Lower leg skin (tissue), 4 donors: Measurements from ENCODE around the gene TSN. TPM values are rescaled to one million over a fixed set of nuclear protein-coding genes. Genes with fewer than 3 reads are reported as not detected.
A peak's percentile ranks its signal among the peaks of the same experiment; 100 is the strongest.
"Not testable (repeated sequence)": the region's sequence is repeated elsewhere in the genome, so short reads cannot be mapped to it uniquely, and the experiment has no call there.

Experiments used
- DNase-seq, 2 donors: peaks; one replicate each; pipeline ENCODE4 v3.0.0-alpha.2; 2019; ENCODE audit warnings: low spot score in 2 of 2
- H3K4me3 ChIP-seq: fragments of 200-600 bp; sonication (generic); 2 replicates; pipeline ENCODE4 v1.5.1; 2017; ENCODE audit warnings: mild to moderate bottlenecking, low read depth; ENCODE audit not compliant: poor library complexity, severe bottlenecking
- CTCF ChIP-seq, 3 donors: fragments of 450-650 bp; IDR thresholded peaks; one replicate each; pipeline ENCODE4 v1.5.1; 2016; ENCODE audit warnings: antibody characterized with exemption in 3 of 3, mild to moderate bottlenecking in 3 of 3, moderate library complexity in 2 of 3
- POLR2A ChIP-seq, 2 donors: fragments of 450-650 bp; IDR thresholded peaks; one replicate each; pipeline ENCODE4 v1.6.1; 2016 to 2017; ENCODE audit warnings: antibody characterized with exemption in 2 of 2, mild to moderate bottlenecking in 1 of 2, moderate library complexity in 1 of 2
- WGBS, 2 donors: methylation state at CpG; one replicate each; pipeline ENCODE4 v1.1.5; 2018; 5-methylcytosine and 5-hydroxymethylcytosine counted together
- intact Hi-C: fragments of 100-400 bp; cut with DNase I; formaldehyde crosslinking; loops from one replicate; pipeline ENCODE4 v1.15.0; 2023; ENCODE audit warnings: low total_unique reads
- total RNA-seq, 4 donors: library from RNA; depleted of rRNA; stranded (reverse); fragments of >200 nt; gene quantifications; one replicate each; pipeline ENCODE4 v1.1.0, GENCODE V29; 2016

Gene TSN
- total RNA-seq, 4 donors from 2014 or later, result 30.7 to 52.4 (median 35.4) TPM

DNA sequence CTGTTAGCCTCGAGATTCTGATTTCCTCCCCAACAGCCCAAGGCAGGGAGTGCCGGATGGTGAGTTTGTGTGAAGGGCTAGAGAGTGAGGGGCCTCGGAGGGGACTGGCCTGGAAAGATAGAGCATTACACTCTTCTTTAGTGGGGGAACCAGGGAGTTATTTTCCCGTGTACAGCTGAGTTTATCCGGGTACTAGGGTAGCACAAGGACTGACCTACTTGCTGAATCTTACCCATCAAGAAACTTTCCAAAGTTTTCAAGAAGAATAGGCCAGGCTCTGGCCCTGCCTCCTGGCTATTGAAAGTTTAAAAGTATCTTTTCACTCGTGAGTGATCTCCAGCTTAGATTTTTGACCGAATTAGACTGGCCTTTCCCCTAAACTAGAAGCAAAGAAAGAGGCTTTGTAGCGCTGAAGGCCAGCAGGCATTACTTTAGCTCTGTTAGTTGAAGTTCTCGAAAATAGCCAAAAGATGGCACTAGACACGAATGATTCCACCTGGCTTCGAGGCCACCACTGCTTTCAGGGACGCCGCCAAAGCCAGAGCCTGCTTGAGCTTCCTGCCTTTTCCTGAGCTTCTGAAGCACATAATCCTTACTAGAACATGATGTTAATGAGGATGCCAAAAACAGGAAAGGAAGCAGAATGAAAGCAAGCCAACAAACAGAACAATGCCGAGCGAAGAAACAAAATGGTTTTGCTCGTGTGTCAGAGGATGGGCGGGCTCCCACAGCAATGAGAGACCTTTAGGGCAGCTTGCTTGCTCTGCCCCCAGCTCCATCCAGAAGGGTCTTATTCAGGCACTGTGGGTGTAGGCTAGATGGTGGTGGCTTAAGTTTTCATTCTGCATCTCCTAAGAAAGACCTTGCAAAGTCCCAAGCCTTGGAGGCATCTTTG lies 55.8 kb downstream of the TSN start:
- H3K4me3 ChIP-seq, result no peak overlapping the region
- intact Hi-C loops, result no loop called here
- 31 to 32% methylated on average over 17 of the region's 17 CpGs for WGBS, 2 donors
- TF ChIP-seq CTCF (IDR thresholded peaks at IDR 0.05), result no peak
- TF ChIP-seq POLR2A (IDR thresholded peaks at IDR 0.05), result no peak
- peak in 1 of 2 donors; percentile 19 for DNase-seq

GRCh38 chr2:121813083-121813482 lies 57.6 kb downstream of the TSN start:
- 74 to 85% methylated on average over 3 of the region's 3 CpGs for WGBS, 2 donors
- intact Hi-C loops, DNase-seq, H3K4me3 ChIP-seq: not testable (repeated sequence)

DNA sequence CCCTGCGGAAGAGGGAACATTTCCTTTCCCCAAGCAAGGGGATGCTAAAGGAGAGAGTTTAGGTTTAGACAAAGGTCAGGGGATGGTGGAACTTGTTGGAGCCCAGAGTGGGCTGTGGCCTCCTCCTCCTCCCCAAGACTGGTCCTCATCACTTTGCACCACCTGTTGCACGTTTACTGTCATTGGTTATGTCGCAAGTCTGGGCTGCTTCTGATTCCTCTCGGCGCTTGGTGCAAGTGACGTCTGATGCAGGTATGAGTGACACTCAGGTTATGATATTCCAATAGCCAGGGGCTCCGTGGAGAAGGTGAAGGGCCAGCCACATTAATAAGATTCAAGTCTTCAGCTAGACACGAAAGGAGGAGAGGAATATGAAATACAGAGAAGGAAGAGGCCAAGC lies 59.8 kb downstream of the TSN start:
- TF ChIP-seq CTCF (IDR thresholded peaks at IDR 0.05) (no peak), POLR2A (IDR thresholded peaks at IDR 0.05) (no peak)
- intact Hi-C loops, result no loop called here
- no peak overlapping the region for H3K4me3 ChIP-seq
- 72 to 81% methylated on average over 8 of the region's 8 CpGs for WGBS, 2 donors
- no peak for DNase-seq

DNA sequence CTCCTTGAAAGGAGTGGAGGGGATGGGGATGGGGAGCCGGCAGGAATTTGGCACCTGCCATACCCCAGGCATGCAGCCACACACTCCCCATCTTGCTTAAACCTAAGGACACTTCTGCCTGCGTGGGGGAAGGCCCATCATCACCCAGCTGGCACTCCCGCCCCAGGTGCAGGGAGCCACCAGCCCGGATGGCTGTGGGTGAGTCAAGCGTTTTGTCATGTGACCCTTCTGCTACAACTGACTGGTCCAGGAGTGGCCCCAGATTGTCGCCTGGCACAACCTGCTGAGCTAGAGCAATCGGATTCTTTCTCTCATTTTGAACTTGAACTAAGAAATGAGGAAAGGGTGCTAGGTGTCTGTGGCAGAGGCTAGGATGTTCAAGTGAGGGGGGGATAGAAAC lies 61.3 kb downstream of the TSN start:
- no peak overlapping the region for H3K4me3 ChIP-seq
- no peak for DNase-seq
- TF ChIP-seq POLR2A (IDR thresholded peaks at IDR 0.05) (no peak), CTCF (IDR thresholded peaks at IDR 0.05) (no peak)
- WGBS, 2 donors, result 87 to 89% methylated on average over 7 of the region's 7 CpGs
- intact Hi-C loops, result no loop called here

DNA sequence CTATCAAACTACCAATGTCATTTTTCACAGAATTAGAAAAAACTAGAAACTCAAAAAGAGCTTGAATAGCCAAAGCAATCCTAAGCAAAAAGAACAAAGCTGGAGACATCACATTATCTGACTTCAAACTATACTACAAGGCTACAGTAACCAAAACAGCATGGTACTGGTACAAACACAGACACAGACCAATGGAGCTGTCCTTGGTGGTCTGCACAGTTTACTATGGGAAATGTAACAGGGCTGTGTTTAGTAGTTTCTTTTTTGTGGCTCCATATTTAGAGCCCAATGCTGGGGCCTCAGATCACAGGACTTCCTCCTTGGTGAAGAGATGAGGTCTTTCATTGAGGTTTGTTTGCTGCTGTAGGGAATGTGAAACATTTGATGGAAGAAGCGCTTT lies 61.9 kb downstream of the TSN start:
- intact Hi-C loops, DNase-seq, H3K4me3 ChIP-seq: not testable (repeated sequence)
- 100% methylated on average over 1 of the region's 1 CpG for WGBS, 2 donors

Other genes starting within 250 kb of the TSN start
- under 1 TPM in 1 of 4 donors, not detected in 3; under 0.01 TPM for gene RNU4ATAC, start 224.8 kb upstream of the TSN start, total RNA-seq
- gene CLASP1, start 106.2 kb upstream of the TSN start, total RNA-seq, result 10 to 100 TPM; 56.8 to 88.4 (median 69.0) TPM
- 10 to 100 TPM; 46.8 to 94.0 (median 49.4) TPM for gene NIFK, start 18.8 kb upstream of the TSN start, total RNA-seq